HCT116 (cell line): ENCODE data around the gene OTUD4. TPM values are rescaled to one million over a fixed set of nuclear protein-coding genes. Genes with fewer than 3 reads are reported as not detected.

Experiments
- ATAC-seq: fragments of 200-7000 bp; cut with Tn5 transposase; 2 replicates; pipeline ENCODE4 v1.9.1; 2020; ENCODE audit warnings: mild to moderate bottlenecking, moderate library complexity
- BruUV-seq: library from RNA; stranded (reverse); fragments of 400-500 nt; replicated peaks from 2 replicates; lab custom pipeline; 2021; lab: Mats Ljungman, UMichigan
- CTCF ChIA-PET: fragments of 300-600 bp; sonication (Branson Sonifier 250); formaldehyde crosslinking; loops from one replicate; lab custom pipeline; 2021; ENCODE audit warnings: antibody characterized with exemption; lab: Charles Lee
- POLR2A ChIA-PET: fragments of 300-600, 350-600 bp; sonication (Branson Sonifier 250); formaldehyde crosslinking; loops from one replicate; lab custom pipeline; 2021; ENCODE audit warnings: antibody characterized with exemption; lab: Charles Lee
- RAD21 ChIA-PET, 2 experiments: fragments of 300-600 bp; sonication (Branson Sonifier 250); formaldehyde crosslinking; loops; one replicate each; lab custom pipeline; 2023; ENCODE audit warnings: low total read pairs in 2 of 2; ENCODE audit not compliant: uncharacterized antibody in 2 of 2, unreplicated experiment in 2 of 2, low non-redundant PET in 1 of 2; lab: Charles Lee
- DNase-seq: peaks from one replicate; pipeline ENCODE4 v3.0.0-alpha.2; 2010; ENCODE audit warnings: low read depth, low spot score
- H2AFZ ChIP-seq: fragments of 200-600 bp; shearing (Covaris generic), sonication (generic); 2 replicates; pipeline ENCODE4 v1.6.1; 2017; ENCODE audit warnings: low read depth, mixed run types, mixed read lengths, antibody characterized with exemption, low read length; ENCODE audit not compliant: poor library complexity, severe bottlenecking
- H3K27ac ChIP-seq: 2 replicates; pipeline ENCODE4 v1.5.1; 2012; ENCODE audit warnings: low read depth, low read length
- H3K27me3 ChIP-seq: fragments of 200-600 bp; sonication (generic); 2 replicates; pipeline ENCODE4 v1.6.1; 2016; ENCODE audit warnings: mixed run types, low read length, mixed read lengths; ENCODE audit not compliant: insufficient read depth
- H3K36me3 ChIP-seq, 2 experiments: fragments of 200-500 bp in 1 of 2; fragments of 200-600 bp in 1 of 2; sonication (Bioruptor generic) in 1 of 2; sonication (generic) in 1 of 2; 2 replicates each; pipeline versions ENCODE4 v1.5.1 to v1.6.1; 2014 to 2016; ENCODE audit warnings: low read length in 2 of 2, inconsistent platforms in 1 of 2, mixed read lengths in 1 of 2, mixed run types in 1 of 2; ENCODE audit not compliant: insufficient read depth in 2 of 2, control insufficient read depth in 1 of 2
- H3K4me1 ChIP-seq, 2 experiments: fragments of 200-600 bp in 1 of 2; sonication (generic) in 1 of 2; 2 replicates each; pipeline versions ENCODE4 v1.5.1 to v1.6.1; 2012 to 2017; ENCODE audit warnings: low read length in 2 of 2, inconsistent platforms in 1 of 2, mild to moderate bottlenecking in 1 of 2, mixed read lengths in 1 of 2, mixed run types in 1 of 2, moderate library complexity in 1 of 2; ENCODE audit not compliant: insufficient read depth in 2 of 2, control insufficient read depth in 1 of 2
- H3K4me2 ChIP-seq: fragments of 200-600 bp; sonication (generic); 2 replicates; pipeline ENCODE4 v1.6.1; 2017; ENCODE audit warnings: mixed run types, low read length, mixed read lengths
- H3K4me3 ChIP-seq, 2 experiments: fragments of 200-600 bp in 1 of 2; sonication (generic) in 1 of 2; replicated peaks in 1 of 2; 2 replicates each; pipeline ENCODE4 v1.5.1; 2011 to 2016; ENCODE audit warnings: low read length in 2 of 2, control low read depth in 1 of 2, low read depth in 1 of 2, mild to moderate bottlenecking in 1 of 2, mixed read lengths in 1 of 2, mixed run types in 1 of 2
- H3K79me2 ChIP-seq: fragments of 200-600 bp; sonication (generic); 2 replicates; pipeline ENCODE4 v1.6.1; 2017; ENCODE audit warnings: mild to moderate bottlenecking, mixed run types, low read length, moderate library complexity, mixed read lengths; ENCODE audit not compliant: insufficient read depth
- H3K9ac ChIP-seq: fragments of 200-600 bp; sonication (generic); 2 replicates; pipeline ENCODE4 v1.6.1; 2016; ENCODE audit warnings: low read length, mixed read lengths
- H3K9me2 ChIP-seq: fragments of 200-600 bp; sonication (generic), shearing (Covaris generic); 2 replicates; pipeline ENCODE4 v1.6.1; 2017; ENCODE audit warnings: mixed run types, mild to moderate bottlenecking, moderate library complexity; ENCODE audit not compliant: insufficient read depth
- H3K9me3 ChIP-seq, 2 experiments: fragments of 200-500 bp in 1 of 2; fragments of 200-600 bp in 1 of 2; sonication (Bioruptor generic) in 1 of 2; sonication (generic) in 1 of 2; 2 replicates each; pipeline ENCODE4 v1.6.1; 2014 to 2017; ENCODE audit warnings: low read length in 2 of 2, mixed read lengths in 2 of 2, inconsistent platforms in 1 of 2, low read depth in 1 of 2, mild to moderate bottlenecking in 1 of 2, mixed run types in 1 of 2, moderate library complexity in 1 of 2; ENCODE audit not compliant: control insufficient read depth in 1 of 2, insufficient read depth in 1 of 2
- H4K20me1 ChIP-seq: fragments of 200-600 bp; sonication (generic), shearing (Covaris generic); 2 replicates; pipeline ENCODE4 v1.6.1; 2017; ENCODE audit warnings: mixed run types, mild to moderate bottlenecking, moderate library complexity; ENCODE audit not compliant: insufficient read depth
- CBX3 ChIP-seq: IDR thresholded peaks from 2 replicates; pipeline ENCODE4 v1.6.1; 2012; ENCODE audit warnings: low read depth
- CEBPB ChIP-seq: IDR thresholded peaks from 2 replicates; pipeline ENCODE4 v1.6.1; 2012; ENCODE audit warnings: low read depth
- CTCF ChIP-seq, 3 experiments: fragments of 200-600 bp in 1 of 3; sonication (generic) in 1 of 3; IDR thresholded peaks in 2 of 3; conservative IDR thresholded peaks in 1 of 3; 2 replicates each; pipeline ENCODE4 v1.5.1; 2012 to 2017; ENCODE audit warnings: low read depth in 2 of 3, low read length in 2 of 3, antibody characterized with exemption in 1 of 3, borderline replicate concordance in 1 of 3, control low read depth in 1 of 3, mild to moderate bottlenecking in 1 of 3, mixed read lengths in 1 of 3, mixed run types in 1 of 3, moderate library complexity in 1 of 3; ENCODE audit not compliant: insufficient read depth in 1 of 3
- EGR1 ChIP-seq: IDR thresholded peaks from 2 replicates; pipeline ENCODE4 v1.6.1; 2012; ENCODE audit warnings: low read depth
- EZH2 ChIP-seq: fragments of 200-600 bp; sonication (generic); IDR thresholded peaks from 2 replicates; pipeline ENCODE4 v1.6.1; 2017; ENCODE audit warnings: antibody characterized with exemption, mixed run types
- EZH2phosphoT487 ChIP-seq: fragments of 200-600 bp; IDR thresholded peaks from 2 replicates; pipeline ENCODE4 v1.6.1; 2018; ENCODE audit warnings: antibody characterized with exemption, borderline replicate concordance
- FOSL1 ChIP-seq: IDR thresholded peaks from 2 replicates; pipeline ENCODE4 v1.6.1; 2012; ENCODE audit warnings: low read depth
- JUND ChIP-seq: IDR thresholded peaks from 2 replicates; pipeline ENCODE4 v1.6.1; 2012
- SIN3A ChIP-seq: IDR thresholded peaks from 2 replicates; pipeline ENCODE4 v1.6.1; 2012; ENCODE audit warnings: low read depth
- SRF ChIP-seq: IDR thresholded peaks from 2 replicates; pipeline ENCODE4 v1.6.1; 2012; ENCODE audit warnings: low read depth
- TCF7L2 ChIP-seq: IDR thresholded peaks from 2 replicates; pipeline ENCODE4 v1.7.0; 2011; ENCODE audit warnings: borderline replicate concordance, inconsistent platforms; ENCODE audit not compliant: insufficient read depth, insufficient read length; ENCODE audit errors: extremely low read depth
- YY1 ChIP-seq: IDR thresholded peaks from 2 replicates; pipeline ENCODE4 v1.6.1; 2011; ENCODE audit warnings: low read length, low read depth, moderate library complexity, mild to moderate bottlenecking; ENCODE audit not compliant: insufficient replicate concordance; ENCODE audit errors: extremely low read depth
- ZBTB33 ChIP-seq: IDR thresholded peaks from 2 replicates; pipeline ENCODE4 v1.6.1; 2011; ENCODE audit warnings: mild to moderate bottlenecking, low read length, moderate library complexity; ENCODE audit not compliant: insufficient replicate concordance; ENCODE audit errors: extremely low read depth
- ZFX ChIP-seq: fragments of 450-650 bp; IDR thresholded peaks from 2 replicates; pipeline ENCODE4 v1.6.1; 2017
- ZNF274 ChIP-seq: fragments of 200-500 bp; sonication (Bioruptor generic); IDR thresholded peaks from 2 replicates; pipeline ENCODE4 v1.6.1; 2014; ENCODE audit warnings: mild to moderate bottlenecking, low read depth, low read length, inconsistent platforms
- intact Hi-C: fragments of 100-400 bp; cut with micrococcal nuclease; formaldehyde crosslinking; loops from 2 replicates; pipeline ENCODE4 v1.10.0; 2022
- total RNA-seq: library from RNA; stranded (reverse); gene quantifications from one replicate; pipeline ENCODE4 v1.2.1, GENCODE V29; 2021; ENCODE audit not compliant: unreplicated experiment
- TF ChIP-seq, protein P1 (sequence below): IDR thresholded peaks from 2 replicates; pipeline ENCODE4 v1.6.1; 2012; ENCODE audit warnings: low read depth
- TF ChIP-seq, protein P2 (sequence below): IDR thresholded peaks from 2 replicates; pipeline ENCODE4 v1.6.1; 2012

The OTUD4 gene
- total RNA-seq, 1 experiment from 2014 or later = 37.2 TPM

DNA sequence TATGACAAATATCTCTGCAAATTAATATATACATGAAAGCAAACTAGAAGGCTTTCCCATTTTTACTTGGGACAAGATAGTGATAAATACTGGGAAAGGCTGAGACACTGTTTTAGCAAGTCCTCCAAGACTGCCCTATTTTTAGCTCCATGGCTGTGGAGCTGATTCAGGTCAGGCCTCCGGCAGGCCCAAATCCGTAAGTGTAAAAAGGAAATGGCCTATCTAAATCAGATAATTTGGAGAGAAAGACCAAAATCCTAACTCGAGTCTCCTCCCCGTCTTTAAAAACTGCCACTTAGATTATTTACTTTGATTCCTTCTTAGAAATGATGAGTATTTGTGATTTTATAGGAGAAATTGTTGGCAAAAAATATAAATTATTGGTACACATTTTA, 2.9 kb downstream of the OTUD4 start:
- Histone ChIP-seq H3K79me2 (peaks cover 70% of the 10 kb centered on the region), H3K9me2 (no peaks in the 10 kb centered on the region; the same call in 1 of the 2 replicates), H3K4me1 (peaks cover 12 to 29% of the 10 kb centered on the region in 2 experiments), H3K4me3 (no peak overlapping the region), H3K27me3 (no peaks in the 10 kb centered on the region), H3K9me3 (no peaks in the 10 kb centered on the region), H3K4me2 (no peak overlapping the region), H3K9ac (no peak overlapping the region), H4K20me1 (peaks cover 12% of the 10 kb centered on the region; the same call in 1 of the 2 replicates), H2AFZ (no peak overlapping the region), H3K36me3 (peaks cover 0 to 18% of the 10 kb centered on the region in 2 experiments; a peak in 2 of 4 replicates), H3K27ac (no peak overlapping the region)
- TF ChIP-seq SIN3A = no peak
- no peak for TF ChIP-seq JUND
- TF ChIP-seq TCF7L2 = no peak
- no peak for TF ChIP-seq ZBTB33
- no peak for TF ChIP-seq YY1
- no peak for TF ChIP-seq ZFX
- TF ChIP-seq FOSL1 = no peak
- TF ChIP-seq SRF = no peak
- no peak for TF ChIP-seq CTCF (IDR thresholded peaks at IDR 0.05 in 2 of 3, conservative IDR thresholded peaks at IDR 0.05 in 1 of 3; ENCODE audit: borderline replicate concordance in 1 of 3, insufficient read depth in 1 of 3, low read depth in 2 of 3, low read length in 2 of 3)
- TF ChIP-seq, protein P1, sequence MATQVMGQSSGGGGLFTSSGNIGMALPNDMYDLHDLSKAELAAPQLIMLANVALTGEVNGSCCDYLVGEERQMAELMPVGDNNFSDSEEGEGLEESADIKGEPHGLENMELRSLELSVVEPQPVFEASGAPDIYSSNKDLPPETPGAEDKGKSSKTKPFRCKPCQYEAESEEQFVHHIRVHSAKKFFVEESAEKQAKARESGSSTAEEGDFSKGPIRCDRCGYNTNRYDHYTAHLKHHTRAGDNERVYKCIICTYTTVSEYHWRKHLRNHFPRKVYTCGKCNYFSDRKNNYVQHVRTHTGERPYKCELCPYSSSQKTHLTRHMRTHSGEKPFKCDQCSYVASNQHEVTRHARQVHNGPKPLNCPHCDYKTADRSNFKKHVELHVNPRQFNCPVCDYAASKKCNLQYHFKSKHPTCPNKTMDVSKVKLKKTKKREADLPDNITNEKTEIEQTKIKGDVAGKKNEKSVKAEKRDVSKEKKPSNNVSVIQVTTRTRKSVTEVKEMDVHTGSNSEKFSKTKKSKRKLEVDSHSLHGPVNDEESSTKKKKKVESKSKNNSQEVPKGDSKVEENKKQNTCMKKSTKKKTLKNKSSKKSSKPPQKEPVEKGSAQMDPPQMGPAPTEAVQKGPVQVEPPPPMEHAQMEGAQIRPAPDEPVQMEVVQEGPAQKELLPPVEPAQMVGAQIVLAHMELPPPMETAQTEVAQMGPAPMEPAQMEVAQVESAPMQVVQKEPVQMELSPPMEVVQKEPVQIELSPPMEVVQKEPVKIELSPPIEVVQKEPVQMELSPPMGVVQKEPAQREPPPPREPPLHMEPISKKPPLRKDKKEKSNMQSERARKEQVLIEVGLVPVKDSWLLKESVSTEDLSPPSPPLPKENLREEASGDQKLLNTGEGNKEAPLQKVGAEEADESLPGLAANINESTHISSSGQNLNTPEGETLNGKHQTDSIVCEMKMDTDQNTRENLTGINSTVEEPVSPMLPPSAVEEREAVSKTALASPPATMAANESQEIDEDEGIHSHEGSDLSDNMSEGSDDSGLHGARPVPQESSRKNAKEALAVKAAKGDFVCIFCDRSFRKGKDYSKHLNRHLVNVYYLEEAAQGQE = no peak
- TF ChIP-seq CEBPB = no peak
- TF ChIP-seq, protein P2, sequence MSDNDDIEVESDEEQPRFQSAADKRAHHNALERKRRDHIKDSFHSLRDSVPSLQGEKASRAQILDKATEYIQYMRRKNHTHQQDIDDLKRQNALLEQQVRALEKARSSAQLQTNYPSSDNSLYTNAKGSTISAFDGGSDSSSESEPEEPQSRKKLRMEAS = no peak
- no peak for TF ChIP-seq ZNF274
- TF ChIP-seq EGR1 = no peak
- TF ChIP-seq EZH2 = no peak
- no peak for TF ChIP-seq EZH2phosphoT487
- no peak for TF ChIP-seq CBX3
- RAD21 ChIA-PET = no interaction called here
- DNase-seq (no peak), ATAC-seq (no peak)
- intact Hi-C loops = no loop called here
- POLR2A ChIA-PET = no interaction called here
- CTCF ChIA-PET = no interaction called here
- no TSS peak for BruUV-seq
